Measurements from ENCODE around the gene ROCK2.
"Not testable (repeated sequence)": the region's sequence is repeated elsewhere in the genome, so short reads cannot be mapped to it uniquely, and the experiment has no call there.

The ROCK2 gene

GRCh38 chr2:11236335-11236734 is 108.1 kb downstream of the ROCK2 start:
- peak; percentile 13 for DNase-seq (ENCODE audit: low read depth)
- TF ChIP-seq, protein P1, sequence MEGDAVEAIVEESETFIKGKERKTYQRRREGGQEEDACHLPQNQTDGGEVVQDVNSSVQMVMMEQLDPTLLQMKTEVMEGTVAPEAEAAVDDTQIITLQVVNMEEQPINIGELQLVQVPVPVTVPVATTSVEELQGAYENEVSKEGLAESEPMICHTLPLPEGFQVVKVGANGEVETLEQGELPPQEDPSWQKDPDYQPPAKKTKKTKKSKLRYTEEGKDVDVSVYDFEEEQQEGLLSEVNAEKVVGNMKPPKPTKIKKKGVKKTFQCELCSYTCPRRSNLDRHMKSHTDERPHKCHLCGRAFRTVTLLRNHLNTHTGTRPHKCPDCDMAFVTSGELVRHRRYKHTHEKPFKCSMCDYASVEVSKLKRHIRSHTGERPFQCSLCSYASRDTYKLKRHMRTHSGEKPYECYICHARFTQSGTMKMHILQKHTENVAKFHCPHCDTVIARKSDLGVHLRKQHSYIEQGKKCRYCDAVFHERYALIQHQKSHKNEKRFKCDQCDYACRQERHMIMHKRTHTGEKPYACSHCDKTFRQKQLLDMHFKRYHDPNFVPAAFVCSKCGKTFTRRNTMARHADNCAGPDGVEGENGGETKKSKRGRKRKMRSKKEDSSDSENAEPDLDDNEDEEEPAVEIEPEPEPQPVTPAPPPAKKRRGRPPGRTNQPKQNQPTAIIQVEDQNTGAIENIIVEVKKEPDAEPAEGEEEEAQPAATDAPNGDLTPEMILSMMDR (IDR thresholded peaks at IDR 0.05; ENCODE audit: low read depth, low read length): no peak
- TF ChIP-seq POLR2A (IDR thresholded peaks at IDR 0.05; ENCODE audit: extremely low read depth, insufficient read length): no peak
- TF ChIP-seq MAX (IDR thresholded peaks at IDR 0.05; ENCODE audit: low read depth, low read length): no peak
- TF ChIP-seq MYC (IDR thresholded peaks at IDR 0.05; ENCODE audit: low read depth, low read length): no peak
- no peak overlapping the region for H3K4me3 ChIP-seq (ENCODE audit: low read depth, low read length)

DNA sequence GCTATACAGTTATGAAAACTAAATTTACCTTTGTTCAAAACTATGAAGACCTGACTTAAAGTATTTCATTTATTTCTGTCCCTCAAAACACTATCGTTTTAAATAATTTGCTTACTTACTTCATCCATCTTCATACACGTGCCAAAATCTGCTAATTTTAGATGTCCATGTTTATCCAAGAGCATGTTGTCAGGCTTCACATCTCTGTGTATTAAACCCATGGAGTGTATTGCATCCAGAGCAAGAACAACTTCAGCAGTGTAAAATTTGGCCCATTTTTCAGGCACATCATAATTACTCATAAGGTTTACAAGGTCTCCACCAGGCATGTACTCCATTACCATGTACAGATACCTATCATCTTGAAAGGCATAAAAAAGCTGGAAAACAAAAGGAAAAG is 108.9 kb downstream of the ROCK2 start:
- no peak for DNase-seq (ENCODE audit: low read depth)
- no peak overlapping the region for H3K4me3 ChIP-seq (ENCODE audit: low read depth, low read length)
- TF ChIP-seq POLR2A (IDR thresholded peaks at IDR 0.05; ENCODE audit: extremely low read depth, insufficient read length): no peak
- no peak for TF ChIP-seq MAX (IDR thresholded peaks at IDR 0.05; ENCODE audit: low read depth, low read length)
- TF ChIP-seq, protein P1 (IDR thresholded peaks at IDR 0.05; ENCODE audit: low read depth, low read length): no peak
- no peak for TF ChIP-seq MYC (IDR thresholded peaks at IDR 0.05; ENCODE audit: low read depth, low read length)

GRCh38 chr2:11234309-11234708 is 110.1 kb downstream of the ROCK2 start:
- TF ChIP-seq, protein P1 (IDR thresholded peaks at IDR 0.05; ENCODE audit: low read depth, low read length): no peak
- no peak for TF ChIP-seq MAX (IDR thresholded peaks at IDR 0.05; ENCODE audit: low read depth, low read length)
- no peak for TF ChIP-seq MYC (IDR thresholded peaks at IDR 0.05; ENCODE audit: low read depth, low read length)
- no peak for TF ChIP-seq POLR2A (IDR thresholded peaks at IDR 0.05; ENCODE audit: extremely low read depth, insufficient read length)
- peak; percentile 16 for DNase-seq (ENCODE audit: low read depth)
- H3K4me3 ChIP-seq (ENCODE audit: low read depth, low read length): no peak overlapping the region

DNA sequence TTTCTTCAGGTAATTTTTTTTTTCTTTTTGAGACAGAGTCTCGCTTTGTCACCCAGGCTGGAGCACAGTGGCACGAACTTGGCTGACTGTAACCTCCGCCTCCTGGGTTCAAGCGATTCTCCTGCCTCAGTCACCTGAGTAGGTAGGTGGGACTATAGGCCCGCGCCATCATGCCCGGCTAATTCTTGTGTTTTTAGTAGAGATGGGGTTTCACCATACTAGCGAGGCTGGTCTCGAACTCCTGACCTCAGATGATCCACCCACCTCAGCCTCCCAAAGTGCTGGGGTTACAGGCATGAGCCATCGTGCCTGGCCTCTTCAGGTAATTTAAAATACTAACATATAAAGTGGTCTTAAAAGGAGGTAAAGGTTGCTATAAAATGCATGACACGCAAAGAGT is 113.2 kb downstream of the ROCK2 start:
- H3K4me3 ChIP-seq (ENCODE audit: low read depth, low read length): not testable (repeated sequence)

GRCh38 chr2:11228692-11229091 is 115.7 kb downstream of the ROCK2 start:
- TF ChIP-seq MYC (IDR thresholded peaks at IDR 0.05; ENCODE audit: low read depth, low read length): no peak
- TF ChIP-seq, protein P1 (IDR thresholded peaks at IDR 0.05; ENCODE audit: low read depth, low read length): no peak
- H3K4me3 ChIP-seq (ENCODE audit: low read depth, low read length): no peak overlapping the region
- DNase-seq (ENCODE audit: low read depth): no peak

More for the DNA sequence above, 113.2 kb downstream of the ROCK2 start:
- not testable (repeated sequence) for DNase-seq (ENCODE audit: low read depth)

DNA sequence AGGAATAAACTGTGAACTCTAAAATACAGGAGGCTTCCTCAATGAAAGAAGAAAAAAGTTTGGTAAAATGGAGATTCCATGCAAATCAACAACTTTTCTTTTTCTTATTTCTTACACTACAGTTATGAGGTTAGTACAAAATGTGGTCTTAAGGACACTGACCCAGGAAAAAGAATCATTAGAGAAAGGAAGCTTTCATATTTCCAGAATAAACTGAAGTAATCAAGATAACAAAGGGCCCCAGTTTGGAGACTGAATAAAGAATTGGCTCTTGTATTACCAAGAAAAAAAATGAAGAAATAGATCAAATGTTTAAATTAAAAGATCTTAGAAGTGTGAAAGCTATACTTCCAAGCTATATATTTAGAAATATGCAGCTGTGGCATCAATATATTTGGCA is 116.8 kb downstream of the ROCK2 start:
- TF ChIP-seq MYC (IDR thresholded peaks at IDR 0.05; ENCODE audit: low read depth, low read length): no peak
- TF ChIP-seq POLR2A (IDR thresholded peaks at IDR 0.05; ENCODE audit: extremely low read depth, insufficient read length): no peak
- TF ChIP-seq MAX (IDR thresholded peaks at IDR 0.05; ENCODE audit: low read depth, low read length): no peak
- TF ChIP-seq, protein P1 (IDR thresholded peaks at IDR 0.05; ENCODE audit: low read depth, low read length): no peak
- DNase-seq (ENCODE audit: low read depth): no peak
- H3K4me3 ChIP-seq (ENCODE audit: low read depth, low read length): no peak overlapping the region
